ENCODE data around the gene GOLGA1. TPM values are rescaled to one million over a fixed set of nuclear protein-coding genes. Genes with fewer than 3 reads are reported as not detected.

Gene GOLGA1
- total and polyA plus RNA-seq, 10 of the 15 experiments (the other 5 are each of a cell fraction or from before 2014, with no cell fraction given) = 2.9 to 14.1 (median 8.1) TPM

GRCh38 chr9:124968238-124968637, 27.4 kb upstream of the GOLGA1 start:
- WGBS (ENCODE audit: insufficient coverage, insufficient replicate concordance, low lambda C conversion rate, missing lambda C conversion rate) = 98% methylated on average over 9 of the region's 9 CpGs
- DNase-seq (ENCODE audit: low read depth, low spot score) = no peak
- Histone ChIP-seq H3K79me2 (ENCODE audit: control insufficient read depth, insufficient read depth, low read length) (no peaks in the 10 kb centered on the region), H3K9ac (ENCODE audit: control insufficient read depth, insufficient read depth, low read length) (no peak overlapping the region), H3K4me1 (ENCODE audit: control insufficient read depth, insufficient read depth, low read length) (no peaks in the 10 kb centered on the region), H3K27ac (ENCODE audit: control insufficient read depth, insufficient read depth) (no peak overlapping the region), H3K4me3 (no peak overlapping the region), H3K4me2 (ENCODE audit: control insufficient read depth, insufficient read depth) (no peak overlapping the region), H3K36me3 (ENCODE audit: control insufficient read depth in 2 of 2, insufficient read depth in 2 of 2, low read length in 1 of 2) (peaks cover 0 to 3% of the 10 kb centered on the region in 2 experiments; a peak in 1 of 4 replicates), H2AFZ (ENCODE audit: control insufficient read depth, low read depth, low read length) (no peak overlapping the region), H4K20me1 (ENCODE audit: control insufficient read depth, insufficient read depth) (no peaks in the 10 kb centered on the region), H3K27me3 (replicated peaks in 1 of 2; ENCODE audit: control insufficient read depth in 2 of 2, insufficient read depth in 2 of 2, low read length in 1 of 2) (no peaks in the 10 kb centered on the region), H3K9me3 (replicated peaks; ENCODE audit: control insufficient read depth, insufficient read depth, low read length) (no peaks in the 10 kb centered on the region)
- no peak for ATAC-seq
- no TSS peak for BruUV-seq (replicated peaks)
- SMC1A ChIA-PET (ENCODE audit: uncharacterized antibody, unreplicated experiment) = no interaction called here
- CTCF ChIA-PET = no interaction called here
- no peak for FAIRE-seq
- RAD21 ChIA-PET (ENCODE audit: unreplicated experiment) = no interaction called here
- POLR2A ChIA-PET = no interaction called here
- intact Hi-C loops (cut with micrococcal nuclease; ENCODE audit: unreplicated experiment) (no loop called here), in situ Hi-C loops (cut with MboI) (no loop called here)
- no peak for TF ChIP-seq NBN (IDR thresholded peaks at IDR 0.05)
- TF ChIP-seq IRF4 (IDR thresholded peaks at IDR 0.05; ENCODE audit: low read depth, low read length) = no peak
- TF ChIP-seq IRF5 (IDR thresholded peaks at IDR 0.05; ENCODE audit: borderline replicate concordance) = no peak
- TF ChIP-seq ASH2L (IDR thresholded peaks at IDR 0.05; ENCODE audit: borderline replicate concordance, low read depth) = no peak
- no peak for TF ChIP-seq GATAD2B (conservative IDR thresholded peaks at IDR 0.05; ENCODE audit: low read depth)
- no peak for TF ChIP-seq FOXK2 (IDR thresholded peaks at IDR 0.05)
- TF ChIP-seq SMAD1 (IDR thresholded peaks at IDR 0.05; ENCODE audit: low read depth, partially characterized antibody) = no peak
- no peak for TF ChIP-seq RELA (IDR thresholded peaks at IDR 0.05; ENCODE audit: borderline replicate concordance, partially characterized antibody)
- TF ChIP-seq HCFC1 (IDR thresholded peaks at IDR 0.05; ENCODE audit: low read length) = no peak
- TF ChIP-seq RAD51 (IDR thresholded peaks at IDR 0.05) = no peak
- no peak for TF ChIP-seq KLF5 (IDR thresholded peaks at IDR 0.05; ENCODE audit: partially characterized antibody)
- TF ChIP-seq, protein P1, sequence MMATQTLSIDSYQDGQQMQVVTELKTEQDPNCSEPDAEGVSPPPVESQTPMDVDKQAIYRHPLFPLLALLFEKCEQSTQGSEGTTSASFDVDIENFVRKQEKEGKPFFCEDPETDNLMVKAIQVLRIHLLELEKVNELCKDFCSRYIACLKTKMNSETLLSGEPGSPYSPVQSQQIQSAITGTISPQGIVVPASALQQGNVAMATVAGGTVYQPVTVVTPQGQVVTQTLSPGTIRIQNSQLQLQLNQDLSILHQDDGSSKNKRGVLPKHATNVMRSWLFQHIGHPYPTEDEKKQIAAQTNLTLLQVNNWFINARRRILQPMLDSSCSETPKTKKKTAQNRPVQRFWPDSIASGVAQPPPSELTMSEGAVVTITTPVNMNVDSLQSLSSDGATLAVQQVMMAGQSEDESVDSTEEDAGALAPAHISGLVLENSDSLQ (IDR thresholded peaks at IDR 0.05) = no peak
- no peak for TF ChIP-seq ZNF622 (IDR thresholded peaks at IDR 0.05)
- no peak for TF ChIP-seq SMAD5 (IDR thresholded peaks at IDR 0.05; ENCODE audit: low read depth)
- no peak for TF ChIP-seq PBX3 (IDR thresholded peaks at IDR 0.05; ENCODE audit: insufficient replicate concordance, low read depth, low read length)
- TF ChIP-seq, protein P2, sequence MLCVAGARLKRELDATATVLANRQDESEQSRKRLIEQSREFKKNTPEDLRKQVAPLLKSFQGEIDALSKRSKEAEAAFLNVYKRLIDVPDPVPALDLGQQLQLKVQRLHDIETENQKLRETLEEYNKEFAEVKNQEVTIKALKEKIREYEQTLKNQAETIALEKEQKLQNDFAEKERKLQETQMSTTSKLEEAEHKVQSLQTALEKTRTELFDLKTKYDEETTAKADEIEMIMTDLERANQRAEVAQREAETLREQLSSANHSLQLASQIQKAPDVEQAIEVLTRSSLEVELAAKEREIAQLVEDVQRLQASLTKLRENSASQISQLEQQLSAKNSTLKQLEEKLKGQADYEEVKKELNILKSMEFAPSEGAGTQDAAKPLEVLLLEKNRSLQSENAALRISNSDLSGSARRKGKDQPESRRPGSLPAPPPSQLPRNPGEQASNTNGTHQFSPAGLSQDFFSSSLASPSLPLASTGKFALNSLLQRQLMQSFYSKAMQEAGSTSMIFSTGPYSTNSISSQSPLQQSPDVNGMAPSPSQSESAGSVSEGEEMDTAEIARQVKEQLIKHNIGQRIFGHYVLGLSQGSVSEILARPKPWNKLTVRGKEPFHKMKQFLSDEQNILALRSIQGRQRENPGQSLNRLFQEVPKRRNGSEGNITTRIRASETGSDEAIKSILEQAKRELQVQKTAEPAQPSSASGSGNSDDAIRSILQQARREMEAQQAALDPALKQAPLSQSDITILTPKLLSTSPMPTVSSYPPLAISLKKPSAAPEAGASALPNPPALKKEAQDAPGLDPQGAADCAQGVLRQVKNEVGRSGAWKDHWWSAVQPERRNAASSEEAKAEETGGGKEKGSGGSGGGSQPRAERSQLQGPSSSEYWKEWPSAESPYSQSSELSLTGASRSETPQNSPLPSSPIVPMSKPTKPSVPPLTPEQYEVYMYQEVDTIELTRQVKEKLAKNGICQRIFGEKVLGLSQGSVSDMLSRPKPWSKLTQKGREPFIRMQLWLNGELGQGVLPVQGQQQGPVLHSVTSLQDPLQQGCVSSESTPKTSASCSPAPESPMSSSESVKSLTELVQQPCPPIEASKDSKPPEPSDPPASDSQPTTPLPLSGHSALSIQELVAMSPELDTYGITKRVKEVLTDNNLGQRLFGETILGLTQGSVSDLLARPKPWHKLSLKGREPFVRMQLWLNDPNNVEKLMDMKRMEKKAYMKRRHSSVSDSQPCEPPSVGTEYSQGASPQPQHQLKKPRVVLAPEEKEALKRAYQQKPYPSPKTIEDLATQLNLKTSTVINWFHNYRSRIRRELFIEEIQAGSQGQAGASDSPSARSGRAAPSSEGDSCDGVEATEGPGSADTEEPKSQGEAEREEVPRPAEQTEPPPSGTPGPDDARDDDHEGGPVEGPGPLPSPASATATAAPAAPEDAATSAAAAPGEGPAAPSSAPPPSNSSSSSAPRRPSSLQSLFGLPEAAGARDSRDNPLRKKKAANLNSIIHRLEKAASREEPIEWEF (IDR thresholded peaks at IDR 0.05; ENCODE audit: insufficient replicate concordance, low read depth, low read length) = no peak
